ENCODE results near the gene SASH1.

GRCh38 chr6:148379966-148380713 is 37.5 kb downstream of the SASH1 start:
- TF ChIP-seq, protein P1, sequence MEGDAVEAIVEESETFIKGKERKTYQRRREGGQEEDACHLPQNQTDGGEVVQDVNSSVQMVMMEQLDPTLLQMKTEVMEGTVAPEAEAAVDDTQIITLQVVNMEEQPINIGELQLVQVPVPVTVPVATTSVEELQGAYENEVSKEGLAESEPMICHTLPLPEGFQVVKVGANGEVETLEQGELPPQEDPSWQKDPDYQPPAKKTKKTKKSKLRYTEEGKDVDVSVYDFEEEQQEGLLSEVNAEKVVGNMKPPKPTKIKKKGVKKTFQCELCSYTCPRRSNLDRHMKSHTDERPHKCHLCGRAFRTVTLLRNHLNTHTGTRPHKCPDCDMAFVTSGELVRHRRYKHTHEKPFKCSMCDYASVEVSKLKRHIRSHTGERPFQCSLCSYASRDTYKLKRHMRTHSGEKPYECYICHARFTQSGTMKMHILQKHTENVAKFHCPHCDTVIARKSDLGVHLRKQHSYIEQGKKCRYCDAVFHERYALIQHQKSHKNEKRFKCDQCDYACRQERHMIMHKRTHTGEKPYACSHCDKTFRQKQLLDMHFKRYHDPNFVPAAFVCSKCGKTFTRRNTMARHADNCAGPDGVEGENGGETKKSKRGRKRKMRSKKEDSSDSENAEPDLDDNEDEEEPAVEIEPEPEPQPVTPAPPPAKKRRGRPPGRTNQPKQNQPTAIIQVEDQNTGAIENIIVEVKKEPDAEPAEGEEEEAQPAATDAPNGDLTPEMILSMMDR (IDR thresholded peaks at IDR 0.05; ENCODE audit: poor library complexity, severe bottlenecking) = no peak
- TF ChIP-seq EP300 (conservative IDR thresholded peaks at IDR 0.05; ENCODE audit: poor library complexity, severe bottlenecking) (no peak), EZH2 (IDR thresholded peaks at IDR 0.05; ENCODE audit: borderline replicate concordance, insufficient read depth, low read length, poor library complexity, severe bottlenecking) (no peak), RAD21 (conservative IDR thresholded peaks at IDR 0.05) (no peak), SMC3 (conservative IDR thresholded peaks at IDR 0.05; ENCODE audit: poor library complexity) (no peak), MXI1 (conservative IDR thresholded peaks at IDR 0.05; ENCODE audit: poor library complexity, severe bottlenecking) (no peak)
- TF ChIP-seq, protein P2, sequence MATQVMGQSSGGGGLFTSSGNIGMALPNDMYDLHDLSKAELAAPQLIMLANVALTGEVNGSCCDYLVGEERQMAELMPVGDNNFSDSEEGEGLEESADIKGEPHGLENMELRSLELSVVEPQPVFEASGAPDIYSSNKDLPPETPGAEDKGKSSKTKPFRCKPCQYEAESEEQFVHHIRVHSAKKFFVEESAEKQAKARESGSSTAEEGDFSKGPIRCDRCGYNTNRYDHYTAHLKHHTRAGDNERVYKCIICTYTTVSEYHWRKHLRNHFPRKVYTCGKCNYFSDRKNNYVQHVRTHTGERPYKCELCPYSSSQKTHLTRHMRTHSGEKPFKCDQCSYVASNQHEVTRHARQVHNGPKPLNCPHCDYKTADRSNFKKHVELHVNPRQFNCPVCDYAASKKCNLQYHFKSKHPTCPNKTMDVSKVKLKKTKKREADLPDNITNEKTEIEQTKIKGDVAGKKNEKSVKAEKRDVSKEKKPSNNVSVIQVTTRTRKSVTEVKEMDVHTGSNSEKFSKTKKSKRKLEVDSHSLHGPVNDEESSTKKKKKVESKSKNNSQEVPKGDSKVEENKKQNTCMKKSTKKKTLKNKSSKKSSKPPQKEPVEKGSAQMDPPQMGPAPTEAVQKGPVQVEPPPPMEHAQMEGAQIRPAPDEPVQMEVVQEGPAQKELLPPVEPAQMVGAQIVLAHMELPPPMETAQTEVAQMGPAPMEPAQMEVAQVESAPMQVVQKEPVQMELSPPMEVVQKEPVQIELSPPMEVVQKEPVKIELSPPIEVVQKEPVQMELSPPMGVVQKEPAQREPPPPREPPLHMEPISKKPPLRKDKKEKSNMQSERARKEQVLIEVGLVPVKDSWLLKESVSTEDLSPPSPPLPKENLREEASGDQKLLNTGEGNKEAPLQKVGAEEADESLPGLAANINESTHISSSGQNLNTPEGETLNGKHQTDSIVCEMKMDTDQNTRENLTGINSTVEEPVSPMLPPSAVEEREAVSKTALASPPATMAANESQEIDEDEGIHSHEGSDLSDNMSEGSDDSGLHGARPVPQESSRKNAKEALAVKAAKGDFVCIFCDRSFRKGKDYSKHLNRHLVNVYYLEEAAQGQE (IDR thresholded peaks at IDR 0.05; ENCODE audit: borderline replicate concordance) = no peak

Measured in neural cell (in vitro differentiated cells).